Measurements from ENCODE around the gene TMEM266. TPM values are rescaled to one million over a fixed set of nuclear protein-coding genes. Genes with fewer than 3 reads are reported as not detected.

The TMEM266 gene
- total RNA-seq, 6 donors from 2014 or later = 0.59 to 2.4 (median 1.2) TPM; not detected in 1

- no peak for ATAC-seq (ENCODE audit: low FRiP score in 2 of 2)
- Histone ChIP-seq H3K4me1 (peaks cover 0 to 9% (median 5%) of the 10 kb centered on the region in 4 donors), H3K4me3 (no peak overlapping the region), H3K27ac (no peak overlapping the region), H3K27me3 (no peaks in the 10 kb centered on the region), H3K36me3 (no peaks in the 10 kb centered on the region), H3K9me3 (no peaks in the 10 kb centered on the region)
- WGBS, 2 donors = 87 to 93% methylated on average over 5 to 8 of the region's 8 CpGs
- no peak for TF ChIP-seq CTCF (IDR thresholded peaks at IDR 0.05)
- no peak for TF ChIP-seq POLR2A (IDR thresholded peaks at IDR 0.05)
- TF ChIP-seq POLR2AphosphoS5 (IDR thresholded peaks at IDR 0.05) = no peak
- TF ChIP-seq EP300 (IDR thresholded peaks at IDR 0.05) = no peak
- no peak for DNase-seq
These were observed 138.1 kb downstream of the TMEM266 start for GRCh38 chr15:76197703-76198455.

DNA sequence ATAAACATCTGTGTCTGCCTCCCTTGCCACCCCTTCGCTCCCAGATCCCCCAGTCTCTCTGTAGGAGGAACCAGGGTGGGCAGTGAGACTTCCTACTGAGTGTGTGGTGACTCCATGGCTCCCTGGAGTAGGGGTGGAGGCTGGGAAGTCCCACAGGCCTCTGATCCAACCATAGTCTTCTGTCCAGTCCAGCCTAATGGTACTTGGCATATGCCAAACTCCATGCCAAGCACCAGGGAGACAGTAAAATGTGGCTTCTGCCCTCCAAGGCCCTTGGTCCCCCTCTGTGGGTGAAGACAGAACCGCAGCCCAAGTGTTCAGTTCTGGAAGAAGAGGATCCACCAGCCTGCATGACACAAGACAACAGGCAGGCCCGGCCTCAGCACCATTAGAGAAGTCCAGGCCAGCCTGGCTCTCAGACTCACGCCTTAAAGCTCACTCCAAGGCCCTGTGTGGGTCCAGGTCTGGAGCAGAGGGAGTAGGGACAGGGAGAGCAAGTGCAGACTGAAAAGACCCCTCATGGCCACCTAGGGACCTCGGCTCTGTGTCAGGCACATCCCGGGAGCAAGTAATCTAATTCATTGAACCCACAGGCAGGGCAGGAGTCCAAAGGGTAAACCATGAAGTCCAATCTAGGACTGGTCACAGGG lies 138.8 kb downstream of the TMEM266 start:
- H3K4me3 ChIP-seq = no peak overlapping the region
- DNase-seq = no peak
- H3K27me3 ChIP-seq = no peaks in the 10 kb centered on the region
- H3K36me3 ChIP-seq = peaks cover 0 to 1% (median 0%) of the 10 kb centered on the region in 4 donors
- 90 to 92% methylated on average over 2 to 6 of the region's 6 CpGs for WGBS, 2 donors
- H3K9me3 ChIP-seq = no peaks in the 10 kb centered on the region
- TF ChIP-seq POLR2AphosphoS5 (IDR thresholded peaks at IDR 0.05) (no peak), POLR2A (IDR thresholded peaks at IDR 0.05) (no peak), EP300 (IDR thresholded peaks at IDR 0.05) (no peak), CTCF (IDR thresholded peaks at IDR 0.05) (no peak)
- peaks cover 0 to 9% (median 5%) of the 10 kb centered on the region in 4 donors for H3K4me1 ChIP-seq
- no peak for ATAC-seq (ENCODE audit: low FRiP score in 2 of 2)
- H3K27ac ChIP-seq = no peak overlapping the region

GRCh38 chr15:76199106-76200082 lies 139.6 kb downstream of the TMEM266 start:
- TF ChIP-seq CTCF (IDR thresholded peaks at IDR 0.05) = no peak
- TF ChIP-seq POLR2AphosphoS5 (IDR thresholded peaks at IDR 0.05) = no peak
- no peak for TF ChIP-seq EP300 (IDR thresholded peaks at IDR 0.05)
- no peak for TF ChIP-seq POLR2A (IDR thresholded peaks at IDR 0.05)
- Histone ChIP-seq H3K27ac (no peak overlapping the region), H3K36me3 (peaks cover 0 to 8% (median 0%) of the 10 kb centered on the region in 4 donors), H3K4me3 (no peak overlapping the region), H3K27me3 (no peaks in the 10 kb centered on the region), H3K9me3 (no peaks in the 10 kb centered on the region), H3K4me1 (peaks cover 0 to 9% (median 5%) of the 10 kb centered on the region in 4 donors)
- no peak for DNase-seq
- WGBS, 2 donors = 80 to 81% methylated on average over 19 of the region's 19 CpGs
- ATAC-seq (ENCODE audit: low FRiP score in 2 of 2) = peak in 1 of 2 donors; percentile 43

DNA sequence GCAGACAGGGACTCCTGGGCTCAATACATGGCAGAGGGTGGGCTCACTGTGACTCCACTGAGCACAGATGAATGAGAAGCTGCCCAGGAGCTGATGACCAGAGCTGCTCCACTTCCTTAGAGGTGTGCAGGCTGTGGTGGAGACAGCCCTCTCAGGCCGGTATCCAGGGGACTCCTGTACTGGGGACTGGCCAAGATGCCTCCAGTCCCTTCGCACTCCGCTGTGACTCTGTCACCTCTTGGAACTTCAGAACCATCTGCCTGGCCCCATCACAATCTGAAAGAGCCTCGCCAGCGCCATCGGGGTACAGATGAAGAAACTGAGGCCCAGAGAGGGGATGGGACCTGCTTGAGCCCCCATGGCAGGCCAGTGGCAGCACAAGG lies 140.3 kb downstream of the TMEM266 start:
- Histone ChIP-seq H3K27ac (no peak overlapping the region), H3K9me3 (no peaks in the 10 kb centered on the region), H3K27me3 (no peaks in the 10 kb centered on the region), H3K36me3 (peaks cover 0 to 8% (median 0%) of the 10 kb centered on the region in 4 donors), H3K4me3 (no peak overlapping the region), H3K4me1 (peaks cover 0 to 9% (median 5%) of the 10 kb centered on the region in 4 donors)
- no peak for DNase-seq
- no peak for ATAC-seq (ENCODE audit: low FRiP score in 2 of 2)
- 89 to 100% methylated on average over 5 to 6 of the region's 6 CpGs for WGBS, 2 donors
- no peak for TF ChIP-seq POLR2AphosphoS5 (IDR thresholded peaks at IDR 0.05)
- TF ChIP-seq EP300 (IDR thresholded peaks at IDR 0.05) = no peak
- no peak for TF ChIP-seq CTCF (IDR thresholded peaks at IDR 0.05)
- no peak for TF ChIP-seq POLR2A (IDR thresholded peaks at IDR 0.05)

Data from upper lobe of left lung (tissue), 6 donors.